ENCODE data around the gene TENM4.

- TF ChIP-seq CTCF (IDR thresholded peaks at IDR 0.05; ENCODE audit: borderline replicate concordance, extremely low read depth, low read length, poor library complexity, severe bottlenecking) (no peak), EZH2 (IDR thresholded peaks at IDR 0.05; ENCODE audit: borderline replicate concordance, low read depth, low read length, severe bottlenecking) (no peak)
Observed at GRCh38 chr11:79236541-79236971, 204.3 kb downstream of the TENM4 start.

All from DND-41 (cell line).